Measurements from ENCODE around the gene KRTAP9-8.
"Not testable (repeated sequence)": the region's sequence is repeated elsewhere in the genome, so short reads cannot be mapped to it uniquely, and the experiment has no call there.

The KRTAP9-8 gene

GRCh38 chr17:41232399-41233105 is 5.2 kb upstream of the KRTAP9-8 start, which contains the start of gene KRTAP9-3:
Gene KRTAP9-3, plus strand, starts transcription at chr17:41232449. Its CDS starts 53 bp downstream, at chr17:41232502.
- not testable (repeated sequence) for H3K27me3 ChIP-seq (ENCODE audit: insufficient read depth, low read length); H3K4me1 ChIP-seq (ENCODE audit: insufficient read depth, low read length); H3K36me3 ChIP-seq (ENCODE audit: insufficient read depth, low read length); H2AFZ ChIP-seq (ENCODE audit: low read depth, low read length); H3K4me3 ChIP-seq (ENCODE audit: low read length); H3K9me3 ChIP-seq (ENCODE audit: low read length)

DNA sequence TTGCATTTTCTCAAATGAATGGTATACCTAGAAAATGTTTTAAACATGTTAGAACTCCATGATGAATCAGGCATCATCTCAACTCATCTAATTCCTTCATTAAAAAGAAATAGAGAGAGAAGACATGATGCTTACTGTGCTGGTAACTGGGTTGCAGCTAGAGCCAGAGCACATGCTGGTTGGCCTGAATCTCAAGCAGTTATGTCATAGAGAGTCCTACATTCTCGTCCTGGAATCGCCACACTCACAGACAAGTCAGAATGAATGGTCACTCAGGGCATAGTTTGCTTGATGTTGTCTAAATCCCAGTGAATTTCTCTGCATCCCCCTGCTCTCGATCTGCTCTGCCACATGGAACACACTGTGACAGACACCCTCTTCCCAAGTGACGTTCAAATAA is 683 bp upstream of the KRTAP9-8 start:
- H2AFZ ChIP-seq (ENCODE audit: low read depth, low read length); H3K36me3 ChIP-seq (ENCODE audit: insufficient read depth, low read length); H3K9me3 ChIP-seq (ENCODE audit: low read length): not testable (repeated sequence)

GRCh38 chr17:41246995-41247787 is 9.4 kb downstream of the KRTAP9-8 start:
- H3K4me3 ChIP-seq (ENCODE audit: low read length); H3K36me3 ChIP-seq (ENCODE audit: insufficient read depth, low read length); H3K27me3 ChIP-seq (ENCODE audit: insufficient read depth, low read length); H3K9me3 ChIP-seq (ENCODE audit: low read length); H2AFZ ChIP-seq (ENCODE audit: low read depth, low read length); H3K4me1 ChIP-seq (ENCODE audit: insufficient read depth, low read length): not testable (repeated sequence)

More for the DNA sequence above, 683 bp upstream of the KRTAP9-8 start:
- not testable (repeated sequence) for H3K4me3 ChIP-seq (ENCODE audit: low read length); H3K4me1 ChIP-seq (ENCODE audit: insufficient read depth, low read length); H3K27me3 ChIP-seq (ENCODE audit: insufficient read depth, low read length)

GRCh38 chr17:41249637-41250240 is 11.9 kb downstream of the KRTAP9-8 start, which contains the start of gene KRTAP9-4:
Gene KRTAP9-4, plus strand, starts transcription at chr17:41249687. Its CDS starts 34 bp downstream, at chr17:41249721.
- not testable (repeated sequence) for H3K4me3 ChIP-seq (ENCODE audit: low read length); H2AFZ ChIP-seq (ENCODE audit: low read depth, low read length); H3K4me1 ChIP-seq (ENCODE audit: insufficient read depth, low read length); H3K9me3 ChIP-seq (ENCODE audit: low read length); H3K36me3 ChIP-seq (ENCODE audit: insufficient read depth, low read length); H3K27me3 ChIP-seq (ENCODE audit: insufficient read depth, low read length)

DNA sequence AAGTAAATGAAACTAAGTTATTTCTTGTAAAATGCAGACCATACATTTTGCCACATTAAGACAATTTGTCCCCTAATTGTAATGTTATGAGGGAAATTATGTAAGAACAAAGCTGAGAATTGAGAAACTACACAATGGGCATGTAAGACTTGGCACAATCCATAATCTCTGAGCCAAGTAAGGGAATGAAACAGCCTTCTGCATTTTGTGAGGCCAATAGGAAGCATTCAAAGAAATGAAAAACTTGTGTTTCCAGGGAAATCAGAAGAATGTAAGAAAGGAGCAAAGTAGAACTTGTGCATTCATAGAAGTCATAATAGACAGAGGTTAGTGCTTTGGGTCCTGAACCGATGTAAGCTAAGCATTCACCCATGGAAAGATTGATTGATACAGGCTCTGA is 13.5 kb downstream of the KRTAP9-8 start:
- Histone ChIP-seq H3K4me1 (ENCODE audit: insufficient read depth, low read length) (no peaks in the 10 kb centered on the region), H3K36me3 (ENCODE audit: insufficient read depth, low read length) (no peaks in the 10 kb centered on the region), H3K9me3 (ENCODE audit: low read length) (no peaks in the 10 kb centered on the region), H2AFZ (ENCODE audit: low read depth, low read length) (no peak overlapping the region), H3K27me3 (ENCODE audit: insufficient read depth, low read length) (no peaks in the 10 kb centered on the region), H3K4me3 (ENCODE audit: low read length) (no peak overlapping the region)

DNA sequence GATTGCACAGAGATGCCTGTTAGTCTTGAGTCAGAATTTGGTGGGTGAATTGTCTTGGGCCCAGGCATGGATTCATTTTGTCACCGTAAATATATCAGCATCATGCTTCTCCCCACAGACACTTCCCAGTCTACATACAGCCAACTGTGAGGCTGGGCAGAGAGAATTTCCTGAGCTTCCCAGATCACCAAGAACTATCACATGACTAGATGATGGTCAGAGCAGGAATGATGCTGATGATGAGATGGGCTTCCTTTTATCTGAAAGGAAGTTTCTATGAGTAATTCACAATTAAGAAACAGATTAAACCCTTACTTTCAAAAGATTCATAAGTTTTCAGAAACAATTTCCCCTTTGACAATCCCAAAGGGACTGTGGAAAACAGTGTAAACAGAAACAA is 17.1 kb downstream of the KRTAP9-8 start:
- H3K27me3 ChIP-seq (ENCODE audit: insufficient read depth, low read length), result no peaks in the 10 kb centered on the region
- no peaks in the 10 kb centered on the region for H3K4me1 ChIP-seq (ENCODE audit: insufficient read depth, low read length)
- no peak overlapping the region for H3K4me3 ChIP-seq (ENCODE audit: low read length)
- no peaks in the 10 kb centered on the region for H3K36me3 ChIP-seq (ENCODE audit: insufficient read depth, low read length)
- H2AFZ ChIP-seq (ENCODE audit: low read depth, low read length), result no peak overlapping the region
- H3K9me3 ChIP-seq (ENCODE audit: low read length), result no peaks in the 10 kb centered on the region

DNA sequence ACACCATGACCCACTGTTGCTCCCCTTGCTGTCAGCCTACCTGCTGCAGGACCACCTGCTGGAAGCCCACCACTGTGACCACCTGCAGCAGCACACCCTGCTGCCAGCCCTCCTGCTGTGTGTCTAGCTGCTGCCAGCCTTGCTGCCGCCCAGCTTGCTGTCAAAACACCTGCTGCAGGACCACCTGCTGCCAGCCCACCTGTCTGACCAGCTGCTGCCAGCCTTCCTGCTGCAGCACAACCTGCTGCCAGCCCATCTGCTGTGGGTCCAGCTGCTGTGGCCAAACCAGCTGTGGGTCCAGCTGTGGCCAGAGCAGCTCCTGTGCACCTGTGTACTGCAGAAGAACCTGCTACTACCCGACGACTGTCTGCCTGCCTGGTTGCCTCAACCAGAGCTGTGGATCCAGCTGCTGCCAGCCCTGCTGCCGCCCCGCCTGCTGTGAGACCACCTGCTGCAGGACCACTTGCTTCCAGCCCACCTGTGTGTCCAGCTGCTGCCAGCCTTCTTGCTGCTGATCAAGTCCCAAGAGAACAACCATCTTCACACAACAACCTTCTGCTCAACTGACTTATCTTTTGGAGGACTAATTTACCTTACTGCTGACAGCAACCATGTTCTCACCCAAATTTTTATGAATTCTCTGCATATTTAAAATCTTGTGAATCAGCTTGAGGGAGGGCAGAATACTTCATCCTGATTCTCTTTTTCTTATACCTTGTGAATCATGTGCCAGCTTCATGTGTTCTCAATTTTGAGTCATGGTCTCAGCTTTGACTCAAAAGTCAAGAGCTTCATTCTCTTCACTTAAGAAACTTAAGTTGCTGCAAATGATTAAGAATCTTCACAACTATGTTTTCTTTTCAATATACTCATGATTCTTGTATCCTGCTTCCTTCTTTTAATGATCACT is 17.8 kb downstream of the KRTAP9-8 start, which contains the start of gene KRTAP9-9:
Gene KRTAP9-9 (plus strand): TSS at position 4 of the 910 bp plus-strand sequence.
- H2AFZ ChIP-seq (ENCODE audit: low read depth, low read length); H3K4me3 ChIP-seq (ENCODE audit: low read length); H3K4me1 ChIP-seq (ENCODE audit: insufficient read depth, low read length); H3K36me3 ChIP-seq (ENCODE audit: insufficient read depth, low read length); H3K27me3 ChIP-seq (ENCODE audit: insufficient read depth, low read length); H3K9me3 ChIP-seq (ENCODE audit: low read length): not testable (repeated sequence)

DNA sequence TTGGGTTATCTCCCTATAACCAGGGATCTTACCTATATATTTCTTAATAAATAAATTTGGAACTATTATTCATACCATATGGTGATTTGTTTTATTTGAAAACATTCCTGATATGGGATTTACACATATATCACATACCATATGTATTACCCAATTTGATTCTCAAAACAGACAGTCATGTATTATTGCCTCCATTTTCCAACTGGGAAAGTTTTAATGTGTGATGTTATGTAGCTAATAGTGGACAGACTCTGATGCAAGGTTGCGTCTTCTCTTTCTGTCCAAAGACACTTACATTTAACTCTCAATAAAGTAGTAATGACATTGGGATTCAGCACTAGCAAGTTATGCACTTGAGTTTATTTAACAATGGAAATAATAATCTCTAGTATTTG is 18.5 kb downstream of the KRTAP9-8 start:
- Histone ChIP-seq H3K4me1 (ENCODE audit: insufficient read depth, low read length) (no peaks in the 10 kb centered on the region), H3K4me3 (ENCODE audit: low read length) (no peak overlapping the region), H3K36me3 (ENCODE audit: insufficient read depth, low read length) (no peaks in the 10 kb centered on the region), H3K9me3 (ENCODE audit: low read length) (no peaks in the 10 kb centered on the region), H2AFZ (ENCODE audit: low read depth, low read length) (no peak overlapping the region), H3K27me3 (ENCODE audit: insufficient read depth, low read length) (no peaks in the 10 kb centered on the region)

DNA sequence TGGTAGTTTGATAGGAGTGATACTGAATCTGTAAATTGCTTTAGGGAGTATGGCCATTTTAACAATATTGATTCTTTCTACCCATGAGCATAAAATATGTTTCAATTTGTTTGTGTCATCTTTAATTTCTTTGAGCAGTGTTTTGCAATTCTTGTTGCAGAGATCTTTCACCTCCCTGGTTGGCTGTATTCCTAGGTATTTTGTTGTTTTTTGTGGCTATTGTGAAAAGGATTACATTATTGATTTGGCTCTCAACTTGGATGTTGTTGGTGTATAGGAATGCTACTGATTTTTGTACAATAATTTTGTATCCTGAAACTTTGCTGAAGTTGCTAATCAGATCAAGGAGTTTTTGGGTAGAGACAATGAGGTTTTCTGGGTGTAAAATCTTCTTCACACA is 20.6 kb downstream of the KRTAP9-8 start:
- H3K9me3 ChIP-seq (ENCODE audit: low read length), result no peaks in the 10 kb centered on the region
- no peaks in the 10 kb centered on the region for H3K27me3 ChIP-seq (ENCODE audit: insufficient read depth, low read length)

GRCh38 chr17:41263212-41263611 is 25.4 kb downstream of the KRTAP9-8 start:
- no peaks in the 10 kb centered on the region for H3K36me3 ChIP-seq (ENCODE audit: insufficient read depth, low read length)
- H3K4me3 ChIP-seq (ENCODE audit: low read length), result no peak overlapping the region
- no peaks in the 10 kb centered on the region for H3K27me3 ChIP-seq (ENCODE audit: insufficient read depth, low read length)
- H3K4me1 ChIP-seq (ENCODE audit: insufficient read depth, low read length), result no peaks in the 10 kb centered on the region
- no peak overlapping the region for H2AFZ ChIP-seq (ENCODE audit: low read depth, low read length)
- no peaks in the 10 kb centered on the region for H3K9me3 ChIP-seq (ENCODE audit: low read length)

More for the DNA sequence above, 20.6 kb downstream of the KRTAP9-8 start:
- Histone ChIP-seq H3K36me3 (ENCODE audit: insufficient read depth, low read length) (no peaks in the 10 kb centered on the region), H3K4me3 (ENCODE audit: low read length) (no peak overlapping the region), H2AFZ (ENCODE audit: low read depth, low read length) (no peak overlapping the region), H3K4me1 (ENCODE audit: insufficient read depth, low read length) (no peaks in the 10 kb centered on the region)

GRCh38 chr17:41264599-41264998 is 26.8 kb downstream of the KRTAP9-8 start:
- Histone ChIP-seq H3K4me3 (ENCODE audit: low read length) (no peak overlapping the region), H3K4me1 (ENCODE audit: insufficient read depth, low read length) (no peaks in the 10 kb centered on the region), H3K9me3 (ENCODE audit: low read length) (no peaks in the 10 kb centered on the region), H2AFZ (ENCODE audit: low read depth, low read length) (no peak overlapping the region), H3K27me3 (ENCODE audit: insufficient read depth, low read length) (no peaks in the 10 kb centered on the region), H3K36me3 (ENCODE audit: insufficient read depth, low read length) (no peaks in the 10 kb centered on the region)

GRCh38 chr17:41265078-41265477 is 27.3 kb downstream of the KRTAP9-8 start, which contains the start of gene KRTAP9-6:
Gene KRTAP9-6, plus strand, starts transcription at chr17:41265378. Its CDS starts 0 bp downstream, at chr17:41265378.
- Histone ChIP-seq H3K4me1 (ENCODE audit: insufficient read depth, low read length) (no peaks in the 10 kb centered on the region), H2AFZ (ENCODE audit: low read depth, low read length) (no peak within 1 kb of the TSS), H3K9me3 (ENCODE audit: low read length) (no peaks in the 10 kb centered on the region), H3K4me3 (ENCODE audit: low read length) (no peak within 1 kb of the TSS), H3K36me3 (ENCODE audit: insufficient read depth, low read length) (no peaks in the 10 kb centered on the region), H3K27me3 (ENCODE audit: insufficient read depth, low read length) (no peaks in the 10 kb centered on the region)
